H1 (cell line): ENCODE data around the gene DYNC1H1.

Experiments
- CTCF ChIP-seq, 3 experiments: IDR thresholded peaks; 1 replicate in 2 of 3; 2 replicates in 1 of 3; pipeline versions ENCODE4 v1.5.1 to v1.6.1; 2011; ENCODE audit warnings: low read length in 3 of 3, mild to moderate bottlenecking in 3 of 3, inconsistent platforms in 2 of 3, low read depth in 1 of 3, moderate library complexity in 1 of 3; ENCODE audit not compliant: insufficient read depth in 1 of 3; ENCODE audit errors: control extremely low read depth in 1 of 3
- EP300 ChIP-seq, 2 experiments: IDR thresholded peaks; 1 replicate in 1 of 2; 2 replicates in 1 of 2; pipeline ENCODE4 v1.6.1; 2011 to 2012; ENCODE audit warnings: low read depth in 2 of 2, low read length in 2 of 2, mild to moderate bottlenecking in 2 of 2, borderline replicate concordance in 1 of 2, inconsistent platforms in 1 of 2, moderate library complexity in 1 of 2

GRCh38 chr14:102011631-102012030 lies 47.3 kb downstream of the DYNC1H1 start:
- TF ChIP-seq EP300 (IDR thresholded peaks at IDR 0.05; ENCODE audit: borderline replicate concordance in 1 of 2, low read depth in 2 of 2, low read length in 2 of 2) (no peak), CTCF (IDR thresholded peaks at IDR 0.05; ENCODE audit: control extremely low read depth in 1 of 3, insufficient read depth in 1 of 3, low read depth in 1 of 3, low read length in 3 of 3) (no peak)
